Stimulated activated CD4-positive, alpha-beta T cell treated with anti-CD3 and anti-CD28 coated beads, Interleukin-15, amount 100 ng/mL, for 1 hour (primary cell): Measurements from ENCODE around the gene LAMC2.
"Not testable (repeated sequence)": the region's sequence is repeated elsewhere in the genome, so short reads cannot be mapped to it uniquely, and the experiment has no call there.

Experiments used
- DNase-seq, 2 donors: peaks; one replicate each; pipeline ENCODE4 v3.0.0-alpha.2; 2020; ENCODE audit warnings: low read depth in 1 of 2, low spot score in 1 of 2

Gene LAMC2

DNA sequence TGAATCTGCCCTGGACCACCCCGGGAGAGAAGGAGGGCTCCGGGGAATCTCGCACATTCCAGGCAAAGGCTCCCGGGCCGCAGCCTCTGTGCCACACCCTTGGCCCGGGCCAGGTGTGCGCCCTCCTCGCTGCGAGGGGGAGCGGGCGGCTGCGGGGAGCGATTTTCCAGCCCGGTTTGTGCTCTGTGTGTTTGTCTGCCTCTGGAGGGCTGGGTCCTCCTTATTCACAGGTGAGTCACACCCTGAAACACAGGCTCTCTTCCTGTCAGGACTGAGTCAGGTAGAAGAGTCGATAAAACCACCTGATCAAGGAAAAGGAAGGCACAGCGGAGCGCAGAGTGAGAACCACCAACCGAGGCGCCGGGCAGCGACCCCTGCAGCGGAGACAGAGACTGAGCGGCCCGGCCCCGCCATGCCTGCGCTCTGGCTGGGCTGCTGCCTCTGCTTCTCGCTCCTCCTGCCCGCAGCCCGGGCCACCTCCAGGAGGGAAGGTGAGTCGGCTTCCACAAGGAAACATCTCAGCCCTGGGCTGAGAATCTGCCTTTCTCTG is at the start of gene LAMC2:
Gene LAMC2 (plus strand): TSS at position 324 of the 550 bp plus-strand sequence. CDS start 89 bp downstream, at position 413.
- peak in 1 of 2 donors; percentile 6 for DNase-seq

DNA sequence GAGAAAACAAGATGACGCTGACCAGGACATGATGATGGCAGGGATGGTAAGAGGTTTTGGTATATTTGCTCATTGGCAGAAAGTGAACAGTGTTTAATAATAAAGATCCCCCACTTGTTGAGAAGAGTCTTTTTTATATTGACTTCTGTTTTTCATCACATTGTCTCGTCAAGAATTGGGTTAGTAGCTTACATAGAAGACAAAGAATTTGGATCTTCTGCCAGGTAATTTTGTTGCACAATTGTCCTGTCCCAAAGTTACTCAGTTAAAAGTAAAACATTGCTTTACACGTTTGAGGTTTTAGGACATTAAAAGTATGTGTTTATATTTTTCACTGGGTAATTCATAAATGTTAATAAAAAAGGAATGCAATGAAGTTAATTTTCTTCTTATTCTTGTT is 48.3 kb upstream of the LAMC2 start:
- DNase-seq = no peak

DNA sequence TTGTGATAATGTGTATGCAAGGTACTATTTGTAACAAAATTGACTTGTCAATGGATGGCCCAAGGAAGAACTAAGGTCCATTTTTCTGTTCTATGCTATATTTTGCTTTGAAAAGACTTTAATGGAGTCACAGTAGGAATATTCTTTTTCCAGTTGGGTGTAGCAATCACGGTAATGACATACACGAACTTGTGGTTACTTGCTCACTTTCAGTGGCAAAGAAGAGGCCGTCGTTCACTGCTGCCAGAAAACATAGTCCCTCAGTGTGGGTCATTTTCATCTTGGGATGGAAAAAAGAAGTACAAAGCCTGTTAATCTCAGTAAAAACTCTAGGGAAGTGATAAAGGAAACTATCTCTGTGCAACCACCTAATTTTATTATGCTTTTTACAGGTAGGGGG is 47.8 kb upstream of the LAMC2 start:
- DNase-seq = no peak

DNA sequence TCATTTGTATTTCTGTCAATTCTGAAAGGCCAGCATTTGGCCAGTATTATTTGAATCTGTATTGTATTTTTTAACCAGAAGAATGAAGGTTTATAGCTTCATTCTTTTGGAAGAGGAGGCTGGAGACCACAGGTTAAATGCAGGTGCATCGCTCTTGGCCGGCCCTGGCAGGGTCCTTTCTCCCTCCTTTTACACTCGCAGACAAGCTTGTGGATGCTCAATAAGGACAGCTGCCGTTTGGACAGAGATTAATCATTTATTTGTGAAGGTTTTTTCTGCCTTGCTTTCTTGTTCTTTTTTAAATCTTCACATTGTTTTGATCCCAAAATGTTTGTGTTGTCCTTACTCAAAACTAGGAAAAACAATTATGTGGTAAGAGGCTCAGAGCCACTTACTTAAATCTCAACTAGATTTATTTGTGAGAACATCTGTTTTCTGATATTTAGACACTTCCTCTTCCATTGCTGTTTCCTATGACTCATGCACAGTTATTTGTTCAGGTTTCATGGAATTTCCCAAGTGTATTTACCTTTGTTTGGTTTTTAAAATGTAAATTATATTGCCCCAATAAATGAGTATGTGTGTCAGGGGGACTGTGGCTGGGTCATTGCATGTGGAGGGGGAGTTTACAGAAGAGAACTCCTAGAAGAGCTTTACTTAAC is 46.7 kb upstream of the LAMC2 start:
- no peak for DNase-seq

DNA sequence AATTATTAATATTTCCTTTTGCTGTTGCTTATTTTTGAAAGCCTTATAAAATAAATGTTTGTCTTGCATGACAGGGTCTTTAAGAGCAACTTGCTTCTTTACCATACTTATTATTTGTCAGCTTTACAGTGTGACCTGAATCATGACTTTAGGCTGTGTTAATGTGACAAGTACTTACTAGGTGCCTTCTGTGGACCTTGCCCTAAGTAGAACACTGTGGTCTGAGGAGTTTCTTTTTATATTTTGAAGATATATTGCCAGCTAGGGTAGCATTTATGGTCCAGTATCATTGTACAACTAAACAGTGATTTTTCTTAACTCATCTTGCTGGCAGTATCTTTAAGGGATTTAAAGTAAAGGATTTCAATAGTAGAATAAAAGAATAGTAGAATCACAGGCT is 45.4 kb upstream of the LAMC2 start:
- DNase-seq = no peak

DNA sequence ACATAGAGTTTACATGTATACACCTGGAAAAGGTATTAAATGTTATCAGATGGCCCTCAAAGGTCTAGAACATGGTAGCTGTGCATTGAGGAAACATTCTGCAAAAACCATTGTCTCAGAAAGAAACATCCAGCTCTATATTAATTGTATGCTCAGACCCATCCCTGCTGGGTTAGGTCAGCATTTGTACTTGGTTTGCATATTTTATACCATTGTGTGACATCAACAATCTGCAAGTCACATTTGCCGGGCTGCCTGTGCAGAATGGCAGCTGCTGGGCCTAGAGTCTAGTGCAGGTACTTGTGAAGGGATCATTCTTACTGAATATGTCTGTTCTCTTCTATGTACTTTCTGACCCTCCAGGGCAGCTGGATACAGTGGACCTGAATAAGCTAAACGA is 43.9 kb upstream of the LAMC2 start:
- no peak for DNase-seq

DNA sequence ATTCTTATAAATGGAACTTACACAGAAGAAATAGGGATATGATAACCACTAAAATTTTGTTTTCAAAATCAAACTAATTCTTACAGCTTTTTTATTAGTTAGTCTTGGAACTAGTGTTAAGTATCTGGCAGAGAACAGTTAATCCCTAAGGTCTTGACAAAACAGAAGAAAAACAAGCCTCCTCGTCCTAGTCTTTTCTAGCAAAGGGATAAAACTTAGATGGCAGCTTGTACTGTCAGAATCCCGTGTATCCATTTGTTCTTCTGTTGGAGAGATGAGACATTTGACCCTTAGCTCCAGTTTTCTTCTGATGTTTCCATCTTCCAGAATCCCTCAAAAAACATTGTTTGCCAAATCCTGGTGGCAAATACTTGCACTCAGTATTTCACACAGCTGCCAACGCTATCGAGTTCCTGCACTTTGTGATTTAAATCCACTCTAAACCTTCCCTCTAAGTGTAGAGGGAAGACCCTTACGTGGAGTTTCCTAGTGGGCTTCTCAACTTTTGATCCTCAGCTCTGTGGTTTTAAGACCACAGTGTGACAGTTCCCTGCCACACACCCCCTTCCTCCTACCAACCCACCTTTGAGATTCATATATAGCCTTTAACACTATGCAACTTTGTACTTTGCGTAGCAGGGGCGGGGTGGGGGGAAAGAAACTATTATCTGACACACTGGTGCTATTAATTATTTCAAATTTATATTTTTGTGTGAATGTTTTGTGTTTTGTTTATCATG is 42.3 kb upstream of the LAMC2 start:
- no peak for DNase-seq

DNA sequence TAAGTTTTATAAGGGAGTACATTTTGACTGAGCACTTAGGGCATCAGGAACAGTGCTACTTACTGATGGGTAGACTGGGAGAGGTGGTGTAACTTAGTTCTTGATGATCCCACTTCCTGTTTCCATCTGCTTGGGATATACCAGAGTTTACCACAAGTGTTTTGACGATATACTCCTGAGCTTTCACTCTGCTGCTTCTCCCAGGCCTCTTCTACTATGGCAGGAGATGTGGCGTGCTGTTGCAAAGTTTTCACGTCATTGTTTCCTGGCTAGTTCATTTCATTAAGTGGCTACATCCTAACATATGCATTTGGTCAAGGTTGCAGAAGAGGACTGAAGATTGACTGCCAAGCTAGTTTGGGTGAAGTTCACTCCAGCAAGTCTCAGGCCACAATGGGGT is 41.3 kb upstream of the LAMC2 start:
- no peak for DNase-seq

DNA sequence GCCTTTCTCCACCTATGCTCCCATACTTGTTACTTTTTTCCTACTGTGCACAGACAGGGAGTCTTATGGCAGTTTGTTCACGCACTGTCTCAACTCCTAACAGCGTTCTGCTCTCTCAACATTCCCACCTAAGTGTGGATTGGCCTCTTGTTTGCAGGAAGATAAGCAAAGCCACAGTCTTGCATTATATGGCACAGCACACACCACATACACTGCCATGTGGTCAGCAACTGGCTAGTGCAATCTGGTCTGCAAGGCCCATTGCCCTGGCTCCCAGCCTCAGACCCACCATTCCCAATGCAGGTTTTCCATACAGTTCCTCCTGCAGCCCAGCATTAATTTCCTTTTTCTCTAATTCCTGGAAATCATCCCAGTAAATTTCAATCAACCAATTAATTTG is 38.3 kb upstream of the LAMC2 start:
- no peak for DNase-seq

DNA sequence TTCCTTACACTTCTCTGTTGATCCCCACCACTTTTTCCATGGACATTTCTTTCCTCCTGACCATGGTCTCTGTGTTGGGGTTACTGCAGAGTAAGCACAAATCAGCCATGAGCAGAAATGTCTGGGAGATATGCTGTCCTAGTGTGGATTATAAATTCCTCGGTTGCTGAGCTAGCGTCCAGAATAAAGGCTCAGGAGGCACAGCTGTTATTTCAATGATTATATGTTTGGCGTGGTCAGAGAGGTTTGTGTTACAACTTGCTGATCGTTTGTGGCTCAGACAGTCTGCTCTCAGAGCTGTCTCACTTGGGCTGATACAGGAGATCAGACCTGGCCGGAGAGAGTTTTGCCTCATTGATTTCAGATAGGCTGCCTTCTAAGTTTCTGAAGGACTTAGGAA is 37.5 kb upstream of the LAMC2 start:
- DNase-seq = no peak

DNA sequence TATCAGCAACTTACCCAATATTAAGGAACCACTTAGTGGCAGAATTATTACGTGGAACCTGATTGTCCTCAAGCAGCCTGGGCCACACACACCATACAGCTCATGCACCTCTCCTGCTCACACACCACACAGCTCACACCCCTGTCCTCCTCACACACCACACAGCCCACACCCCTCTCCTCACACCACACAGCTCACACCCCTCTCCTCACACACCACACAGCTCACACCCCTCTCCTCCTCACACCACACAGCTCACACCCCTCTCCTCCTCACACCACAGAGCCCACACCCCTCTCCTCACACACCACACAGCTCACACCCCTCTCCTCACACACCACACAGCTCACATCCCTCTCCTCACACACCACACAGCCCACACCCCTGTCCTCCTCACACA is 36.8 kb upstream of the LAMC2 start:
- DNase-seq = no peak

DNA sequence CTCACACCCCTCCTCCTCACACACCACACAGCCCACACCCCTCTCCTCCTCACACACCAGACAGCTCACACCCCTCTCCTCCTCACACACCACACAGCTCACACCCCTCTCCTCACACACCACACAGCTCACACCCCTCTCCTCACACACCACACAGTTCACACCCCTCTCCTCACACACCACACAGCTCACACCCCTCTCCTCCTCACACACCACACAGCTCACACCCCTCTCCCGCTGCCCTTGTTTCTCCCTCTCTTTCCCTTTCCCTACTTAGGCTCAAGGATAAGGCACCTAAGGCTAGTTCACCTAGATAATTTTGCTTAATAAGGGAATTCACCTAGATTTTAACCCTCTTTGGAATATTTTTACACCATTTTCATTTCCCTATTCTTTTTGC is 36.0 kb upstream of the LAMC2 start:
- not testable (repeated sequence) for DNase-seq

DNA sequence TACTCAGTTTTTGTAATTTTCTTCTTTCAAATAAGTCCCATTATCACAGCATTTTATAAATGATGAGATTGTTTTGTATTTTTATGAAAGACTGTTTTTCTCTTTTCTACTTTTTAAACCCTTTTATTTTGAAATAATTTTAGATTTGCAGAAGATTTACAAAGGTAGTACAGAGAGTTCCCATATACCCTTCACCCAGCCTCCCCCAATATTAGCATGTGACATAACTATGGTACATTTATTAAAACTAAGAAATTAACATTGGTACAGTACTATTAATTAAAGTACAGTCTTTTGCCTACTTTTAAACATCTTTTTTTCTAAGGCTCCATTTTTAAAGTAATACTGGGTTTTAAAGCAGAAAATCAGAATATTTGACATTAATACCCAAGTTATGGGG is 35.6 kb upstream of the LAMC2 start:
- no peak for DNase-seq

DNA sequence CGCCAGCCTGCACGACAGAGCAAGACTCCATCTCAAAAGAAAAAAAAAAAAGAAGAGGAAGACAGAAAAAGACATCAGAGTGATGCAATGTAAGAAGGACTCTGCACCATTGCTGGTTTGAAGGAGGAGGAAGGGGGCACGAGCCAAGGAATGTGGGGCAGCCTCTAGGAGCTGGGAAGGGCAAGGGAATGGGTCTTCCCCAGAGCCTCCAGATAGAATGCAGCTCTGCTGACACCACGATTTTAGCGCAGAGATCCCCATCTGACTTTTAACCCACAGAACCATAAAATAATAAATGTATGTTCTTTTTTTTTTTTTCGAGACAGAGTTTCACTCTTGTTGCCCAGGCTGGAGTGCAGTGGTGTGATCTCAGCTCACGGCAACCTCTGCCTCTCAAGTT is 33.9 kb upstream of the LAMC2 start:
- no peak for DNase-seq

DNA sequence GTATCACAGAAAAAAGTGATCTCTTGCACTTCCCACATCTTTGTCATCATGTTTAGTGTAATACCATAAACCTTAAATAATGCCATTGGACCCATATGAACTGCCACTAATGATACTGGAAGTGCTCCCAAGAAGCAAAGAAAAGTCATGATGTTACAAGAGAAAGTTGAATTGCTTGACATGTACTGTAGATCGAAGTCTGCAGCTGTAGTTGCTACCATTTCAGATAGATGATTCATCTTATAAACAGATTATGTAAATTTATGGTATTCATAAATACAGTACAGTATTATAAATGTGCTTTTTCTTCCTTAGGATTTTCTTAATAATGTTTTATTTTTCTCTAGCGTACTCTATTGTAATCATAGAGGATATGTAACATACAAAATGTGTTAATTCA is 30.1 kb upstream of the LAMC2 start:
- no peak for DNase-seq

DNA sequence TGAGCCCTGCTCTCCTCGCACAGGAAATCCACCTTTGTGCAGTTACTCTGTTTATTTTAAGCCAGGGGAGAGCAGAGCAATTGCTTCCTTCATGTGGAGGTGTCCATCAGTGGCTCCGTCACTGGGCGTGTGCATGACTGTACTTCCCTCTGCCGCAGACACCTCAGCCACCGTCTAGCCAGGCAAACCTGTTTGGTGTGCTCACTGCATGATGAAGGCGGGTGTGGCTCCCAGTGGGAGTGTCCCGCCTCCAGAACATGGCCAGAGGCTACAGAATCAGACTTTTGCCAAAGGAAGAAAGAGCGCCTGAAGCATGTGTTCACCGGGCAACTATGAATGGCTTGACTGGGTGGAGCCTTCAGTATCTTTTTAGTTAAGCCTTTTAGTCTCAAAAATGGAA is 26.1 kb upstream of the LAMC2 start:
- DNase-seq = no peak

DNA sequence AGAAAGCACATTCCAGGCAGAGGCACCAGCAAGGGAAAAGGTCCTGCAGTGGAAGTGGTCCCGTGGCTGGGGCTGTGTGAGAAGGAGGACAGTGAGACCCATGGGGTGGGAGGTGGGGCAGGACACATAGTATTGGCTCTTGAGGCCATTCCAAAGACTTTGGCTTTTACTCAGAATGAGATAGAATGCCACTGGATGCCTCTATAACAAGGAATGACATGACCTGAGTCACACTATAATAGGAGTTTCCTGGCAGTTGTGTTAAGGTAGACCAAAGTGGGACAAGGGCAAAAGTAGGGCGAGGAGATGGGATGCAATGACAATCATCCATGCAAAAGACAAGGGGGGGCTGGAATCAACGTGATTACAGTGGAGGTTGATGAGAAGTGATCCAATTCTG is 24.7 kb upstream of the LAMC2 start:
- no peak for DNase-seq

DNA sequence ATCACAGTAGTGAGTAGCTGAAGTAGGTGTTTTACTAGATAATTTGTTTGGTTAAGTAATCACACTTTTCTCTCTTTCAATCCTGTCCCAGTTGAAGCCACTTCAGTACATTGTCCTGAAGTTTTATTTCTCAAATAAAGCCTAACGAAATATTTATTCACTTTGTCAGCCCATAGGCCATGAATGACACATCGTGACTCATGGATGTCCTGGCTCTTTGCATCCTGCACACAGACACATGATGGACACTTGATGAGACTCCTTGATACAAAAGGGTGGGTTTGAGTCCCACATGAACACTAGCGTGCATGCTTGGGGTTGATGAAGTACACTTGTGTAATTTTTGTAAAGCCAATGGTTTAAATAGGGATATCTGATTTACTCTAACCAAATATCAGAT is 22.7 kb upstream of the LAMC2 start:
- no peak for DNase-seq

DNA sequence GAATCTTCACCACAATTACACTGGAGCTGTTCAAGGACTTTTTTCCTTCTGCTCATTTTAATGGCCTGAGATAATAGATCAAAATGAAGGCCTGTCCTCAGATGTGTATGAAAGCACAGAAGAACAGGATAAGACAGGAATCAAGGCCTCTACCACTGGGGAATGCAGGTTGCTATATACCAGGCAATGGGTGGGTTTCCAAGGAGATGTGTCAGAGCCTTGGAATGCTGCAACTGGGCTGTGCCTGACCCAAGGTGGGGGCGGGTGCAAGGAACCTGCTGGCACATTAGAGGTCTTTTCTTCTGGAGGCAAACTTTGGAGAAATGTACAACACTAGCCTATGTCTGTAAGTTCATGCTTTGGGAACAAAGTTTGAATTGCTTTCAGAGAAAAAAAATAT is 21.7 kb upstream of the LAMC2 start:
- no peak for DNase-seq

DNA sequence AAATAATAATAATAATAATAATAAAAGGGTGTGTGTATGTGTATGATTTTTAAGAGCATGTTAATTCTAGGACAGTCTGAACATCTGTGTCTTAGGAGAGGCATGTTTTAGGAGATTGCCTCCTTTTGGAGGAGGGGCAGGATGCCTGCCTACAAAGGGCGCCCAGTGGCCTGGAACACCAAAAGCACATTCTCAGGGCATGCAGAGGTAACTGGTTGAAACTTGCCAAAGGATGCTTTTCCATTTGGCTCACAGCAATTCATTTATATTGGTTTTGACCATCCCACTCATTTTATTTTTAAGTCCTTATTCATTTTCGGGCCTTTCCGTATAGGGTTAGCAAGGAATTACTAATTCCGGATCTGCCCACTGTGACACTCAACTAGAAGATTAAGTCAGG is 21.1 kb upstream of the LAMC2 start:
- no peak for DNase-seq

DNA sequence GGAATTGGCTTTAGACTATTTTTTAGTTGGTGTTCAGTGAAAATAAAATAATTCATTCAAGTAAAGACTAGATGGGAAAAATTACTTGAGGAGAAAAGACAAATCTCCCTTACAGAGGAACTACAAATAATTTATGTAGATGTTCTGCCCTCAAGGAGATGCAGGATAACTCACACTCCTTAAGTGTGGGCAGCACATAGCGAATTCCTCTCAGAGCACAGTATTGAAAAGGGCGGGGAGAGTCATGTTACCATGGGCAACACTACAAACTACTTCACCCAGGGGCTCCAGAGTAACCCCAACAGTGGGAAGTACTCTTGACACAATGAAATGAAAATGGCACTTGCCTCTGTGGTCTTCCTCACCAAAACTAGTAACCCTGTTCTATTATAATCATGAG is 20.6 kb upstream of the LAMC2 start:
- DNase-seq = no peak

DNA sequence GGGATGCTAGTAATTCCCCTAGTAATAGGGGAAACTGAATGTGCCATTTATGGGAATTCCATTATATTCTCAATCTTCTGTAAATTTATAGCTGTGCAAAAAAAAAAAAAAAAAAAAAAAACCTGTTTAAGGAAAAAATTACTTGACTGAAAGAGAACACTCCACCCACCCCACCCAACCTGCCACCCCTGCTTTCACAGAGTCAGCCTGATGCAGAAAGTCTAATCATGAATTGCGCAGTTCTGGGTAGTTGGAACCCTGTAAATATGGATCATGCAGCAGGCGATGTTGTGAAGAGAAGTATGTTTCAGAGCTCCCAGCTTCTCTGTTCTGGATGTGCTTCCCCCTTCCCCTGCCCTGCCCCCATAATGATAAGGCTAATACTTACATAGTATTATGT is 19.6 kb upstream of the LAMC2 start:
- DNase-seq = no peak

DNA sequence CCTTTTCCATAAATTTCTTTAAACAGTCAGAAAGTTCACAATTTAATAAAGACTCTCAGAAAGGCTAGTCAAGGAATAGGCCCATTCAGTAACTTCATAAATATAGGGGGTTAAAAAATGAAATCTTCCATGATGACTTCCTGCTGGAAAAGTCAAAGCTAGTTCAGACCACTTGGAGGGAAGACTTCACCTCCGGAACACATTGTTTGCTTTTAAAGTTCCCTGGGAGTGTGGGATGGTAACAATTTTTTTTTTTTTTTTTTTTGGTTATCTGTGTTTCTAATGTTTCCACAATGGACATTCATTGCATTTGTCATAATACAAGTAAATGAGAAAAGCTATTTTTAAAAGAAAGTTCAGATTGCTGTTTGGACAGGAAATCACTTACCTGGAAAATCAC is 18.4 kb upstream of the LAMC2 start:
- DNase-seq = no peak
